ENCODE results near the gene INAFM2.
A peak's percentile ranks its signal among the peaks of the same experiment; 100 is the strongest.

INAFM2 gene

GRCh38 chr15:40328176-40328575 is 4.7 kb downstream of the INAFM2 start:
- peak in 1 of 2 experiments; percentile 39 for DNase-seq (ENCODE audit: low read depth in 2 of 2)

- no peak for DNase-seq (ENCODE audit: low read depth in 2 of 2)
Measured at GRCh38 chr15:40328751-40329150, 5.3 kb downstream of the INAFM2 start.

DNA sequence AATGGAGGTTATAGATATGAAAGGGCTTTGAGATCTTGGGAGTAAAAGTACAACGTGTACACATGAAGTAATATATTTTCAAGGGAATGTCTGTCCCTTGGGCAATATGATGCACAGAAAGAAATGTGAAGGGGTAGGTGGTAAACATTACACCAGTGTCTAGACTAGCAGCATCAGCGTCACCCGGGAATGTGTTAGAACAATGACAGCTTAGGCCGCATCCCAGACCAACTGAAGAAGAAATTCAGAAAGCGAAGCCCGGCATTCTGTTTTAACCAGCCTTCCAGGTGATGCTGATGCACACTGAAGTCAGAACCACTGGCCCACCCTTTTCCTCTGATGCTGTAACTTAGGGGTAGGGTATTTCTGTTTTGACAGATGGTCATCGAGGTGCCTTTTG is 6.3 kb downstream of the INAFM2 start:
- no peak for DNase-seq (ENCODE audit: low read depth in 2 of 2)

- no peak for DNase-seq (ENCODE audit: low read depth in 2 of 2)
Measured at GRCh38 chr15:40330368-40330836, 6.9 kb downstream of the INAFM2 start.

GRCh38 chr15:40331026-40331425 is 7.5 kb downstream of the INAFM2 start:
- no peak for DNase-seq (ENCODE audit: low read depth in 2 of 2)

DNA sequence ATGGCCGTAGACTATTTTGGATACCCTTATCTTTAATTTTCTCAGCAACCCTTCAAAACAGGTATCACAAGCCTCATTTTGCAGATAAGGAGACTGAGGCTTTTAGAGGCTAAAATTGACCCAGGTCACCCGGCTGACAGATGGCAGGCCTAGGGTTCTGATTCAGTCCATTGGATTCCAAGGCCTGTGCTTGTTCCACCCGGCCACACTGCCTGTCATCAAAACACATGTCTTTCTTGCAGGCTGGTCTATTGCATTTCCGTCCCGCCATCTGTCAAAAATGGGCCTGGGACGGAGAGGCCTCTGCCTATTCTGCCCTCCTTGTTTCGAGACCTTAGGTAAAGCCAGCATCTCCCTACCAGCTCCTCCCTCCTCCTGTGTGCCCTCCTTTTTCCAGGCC is 8.1 kb downstream of the INAFM2 start:
- no peak for DNase-seq (ENCODE audit: low read depth in 2 of 2)

- no peak for DNase-seq (ENCODE audit: low read depth in 2 of 2)
Measured at GRCh38 chr15:40332113-40332781, 8.8 kb downstream of the INAFM2 start.

DNA sequence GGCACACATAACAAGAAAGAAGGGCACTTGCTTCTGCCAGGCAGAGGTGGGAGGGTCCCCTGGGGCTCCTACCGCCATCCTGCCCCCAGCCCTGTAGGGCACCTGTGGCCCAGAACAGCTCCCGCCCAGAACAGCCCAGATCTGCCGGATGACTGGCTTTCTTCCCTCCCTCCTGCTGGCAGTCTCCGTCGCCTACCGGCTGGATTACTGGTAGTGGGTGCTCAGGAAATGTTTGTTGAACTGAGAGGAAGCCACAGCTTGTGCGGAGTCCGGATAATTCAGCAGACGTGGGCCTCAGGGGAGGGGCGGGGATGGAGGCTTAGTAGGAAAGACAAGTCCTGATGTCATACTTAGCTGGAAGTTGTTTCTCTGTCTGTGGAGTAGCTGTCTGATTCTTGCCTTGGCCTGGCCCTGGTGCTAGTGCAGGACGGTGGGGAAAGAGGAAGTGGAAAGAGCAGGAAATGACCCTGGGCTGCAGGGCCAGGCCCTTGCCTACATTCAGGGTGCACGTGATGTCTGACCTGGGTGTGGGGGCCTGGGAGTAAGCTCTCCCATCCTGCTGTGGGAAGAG is 10.5 kb downstream of the INAFM2 start:
- no peak for DNase-seq (ENCODE audit: low read depth in 2 of 2)

- DNase-seq (ENCODE audit: low read depth in 2 of 2): no peak
Measured at GRCh38 chr15:40334541-40334940, 11.0 kb downstream of the INAFM2 start.

DNA sequence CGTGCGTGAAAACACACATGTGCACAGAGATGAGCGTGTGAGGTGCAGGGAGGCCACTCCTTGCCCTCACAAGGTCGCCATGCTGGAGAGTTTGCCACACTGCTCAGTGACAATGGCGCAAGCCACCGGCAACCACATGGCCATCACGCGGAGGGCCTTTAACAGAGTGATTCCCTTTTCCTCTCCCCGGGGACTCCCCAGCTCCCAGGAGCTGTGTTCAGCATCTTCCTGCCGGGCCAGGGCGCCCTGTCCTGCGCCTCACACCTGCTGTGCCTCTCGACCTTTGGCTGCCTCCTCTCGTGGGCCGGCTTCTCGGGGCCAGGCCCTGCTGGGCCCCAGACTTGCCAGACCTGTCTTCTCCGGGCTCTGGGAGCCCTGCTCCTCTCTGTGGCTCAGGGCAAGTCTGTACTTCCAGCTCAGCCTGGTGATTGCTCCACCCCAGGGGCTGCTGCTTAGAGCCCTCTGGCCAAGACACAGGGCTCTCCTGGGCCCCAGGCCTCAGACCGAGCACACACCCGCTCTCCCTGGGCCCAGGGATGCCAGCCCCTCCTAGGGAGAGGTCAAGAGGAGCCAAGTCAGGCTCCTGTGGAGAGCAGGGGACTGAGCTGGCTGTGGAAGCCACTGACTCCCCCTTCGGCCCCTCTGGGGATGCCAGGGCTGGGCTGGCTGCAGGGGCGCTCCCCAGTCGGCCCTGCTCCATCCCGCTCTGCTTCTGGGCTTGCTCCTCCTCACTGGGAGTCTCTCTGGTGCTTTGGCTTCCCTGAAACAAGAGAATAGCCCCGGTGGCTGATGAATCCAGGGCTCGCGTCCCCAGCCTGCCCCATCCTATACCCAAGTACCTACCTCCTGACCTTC is 11.7 kb downstream of the INAFM2 start:
- no peak for DNase-seq (ENCODE audit: low read depth in 2 of 2)

DNA sequence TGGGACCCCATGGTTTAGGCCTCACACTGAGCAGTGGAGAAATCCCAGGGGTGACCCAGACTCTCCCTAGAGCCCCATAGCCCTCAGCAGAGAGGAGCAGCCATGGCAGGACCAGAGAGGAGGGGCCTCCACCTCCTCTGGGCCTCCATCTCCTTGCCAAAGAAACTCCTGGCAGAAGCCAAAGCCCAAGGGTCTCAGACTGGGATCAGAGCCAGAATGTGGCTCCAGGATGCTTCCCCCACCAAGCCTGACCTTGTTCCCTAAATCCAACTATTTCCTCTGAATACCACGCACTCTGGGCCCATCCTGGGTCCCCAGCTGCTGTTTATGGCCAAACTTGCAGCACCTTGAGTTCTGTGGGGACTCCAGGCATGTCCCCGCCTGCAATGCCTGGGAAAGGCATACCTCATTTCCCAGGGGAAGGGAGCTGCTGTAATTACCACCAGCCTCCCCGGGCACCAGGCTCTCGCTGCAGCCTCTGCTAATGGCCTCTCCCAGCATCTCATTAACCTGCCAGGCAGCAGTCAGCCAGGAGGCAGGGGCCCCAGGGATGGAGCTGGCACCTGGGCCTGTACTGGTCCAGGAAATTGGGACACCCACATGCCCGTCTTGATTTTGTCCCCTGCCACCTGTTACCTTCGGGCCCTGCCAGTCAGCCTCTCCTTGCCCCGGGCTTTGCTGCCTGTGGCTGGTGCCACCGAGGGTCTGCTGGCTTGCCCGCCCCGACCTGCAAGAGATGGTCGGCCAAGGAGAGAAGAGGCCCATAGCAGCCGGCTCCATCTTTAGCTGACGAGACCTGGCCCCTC is 12.6 kb downstream of the INAFM2 start:
- no peak for DNase-seq (ENCODE audit: low read depth in 2 of 2)

- DNase-seq (ENCODE audit: low read depth in 2 of 2): no peak
Measured at GRCh38 chr15:40336744-40337122, 13.2 kb downstream of the INAFM2 start.

GRCh38 chr15:40337597-40337996 is 14.1 kb downstream of the INAFM2 start:
- no peak for DNase-seq (ENCODE audit: low read depth in 2 of 2)

GRCh38 chr15:40338041-40338657 is 14.7 kb downstream of the INAFM2 start:
- no peak for DNase-seq (ENCODE audit: low read depth in 2 of 2)

GRCh38 chr15:40338921-40339620 is 15.6 kb downstream of the INAFM2 start:
- DNase-seq (ENCODE audit: low read depth in 2 of 2): no peak

DNA sequence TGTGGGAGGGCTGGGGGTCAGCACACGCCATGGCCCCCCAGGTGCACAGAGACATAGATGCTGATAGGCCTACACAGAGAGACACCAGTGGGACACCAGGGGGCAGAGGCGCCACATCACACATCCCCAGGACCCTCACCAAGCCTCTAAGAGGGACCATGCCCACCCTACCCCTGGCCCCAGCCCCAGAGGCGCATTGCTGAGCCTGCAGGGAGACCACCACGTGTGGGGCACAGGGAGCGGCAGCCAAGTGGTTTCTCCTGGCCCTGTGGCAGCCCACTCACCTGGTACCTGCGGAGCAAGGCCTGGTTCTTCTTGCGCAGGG is 16.1 kb downstream of the INAFM2 start:
- DNase-seq (ENCODE audit: low read depth in 2 of 2): no peak

DNA sequence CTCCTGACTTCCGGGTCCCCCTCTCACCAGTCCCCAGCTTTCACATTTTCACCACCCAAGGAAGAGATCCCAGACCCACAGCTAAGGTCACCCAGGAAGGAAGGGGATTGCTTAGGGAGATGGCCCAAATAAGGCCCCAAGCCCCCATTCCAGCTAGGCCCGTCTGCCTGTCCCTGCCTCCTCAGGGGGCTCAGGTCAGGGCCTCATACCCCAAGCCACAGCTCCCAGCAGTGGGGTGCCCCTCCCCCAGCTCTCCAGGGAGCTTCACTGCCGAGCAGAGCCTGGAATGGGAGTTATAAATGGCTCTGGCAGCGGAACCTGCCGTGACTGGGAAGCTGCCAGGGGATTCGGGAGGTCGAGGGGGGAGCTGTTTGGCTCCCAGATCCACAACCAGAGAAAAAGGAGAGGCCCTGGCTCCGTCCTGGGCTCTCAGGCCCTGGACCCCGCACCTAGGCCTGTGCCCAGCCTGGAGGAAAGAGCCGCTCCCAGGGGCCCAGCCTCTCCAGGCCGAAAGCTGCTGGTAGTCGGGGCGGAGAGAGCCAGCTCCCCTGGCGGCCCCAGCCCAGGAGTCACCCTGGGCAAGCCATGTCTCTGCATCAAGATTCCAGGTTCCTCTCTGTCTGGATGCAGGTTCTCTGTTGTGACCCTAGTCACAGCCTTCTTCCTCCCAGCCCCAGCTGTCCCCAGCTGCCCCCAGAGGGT is 16.7 kb downstream of the INAFM2 start:
- no peak for DNase-seq (ENCODE audit: low read depth in 2 of 2)

DNA sequence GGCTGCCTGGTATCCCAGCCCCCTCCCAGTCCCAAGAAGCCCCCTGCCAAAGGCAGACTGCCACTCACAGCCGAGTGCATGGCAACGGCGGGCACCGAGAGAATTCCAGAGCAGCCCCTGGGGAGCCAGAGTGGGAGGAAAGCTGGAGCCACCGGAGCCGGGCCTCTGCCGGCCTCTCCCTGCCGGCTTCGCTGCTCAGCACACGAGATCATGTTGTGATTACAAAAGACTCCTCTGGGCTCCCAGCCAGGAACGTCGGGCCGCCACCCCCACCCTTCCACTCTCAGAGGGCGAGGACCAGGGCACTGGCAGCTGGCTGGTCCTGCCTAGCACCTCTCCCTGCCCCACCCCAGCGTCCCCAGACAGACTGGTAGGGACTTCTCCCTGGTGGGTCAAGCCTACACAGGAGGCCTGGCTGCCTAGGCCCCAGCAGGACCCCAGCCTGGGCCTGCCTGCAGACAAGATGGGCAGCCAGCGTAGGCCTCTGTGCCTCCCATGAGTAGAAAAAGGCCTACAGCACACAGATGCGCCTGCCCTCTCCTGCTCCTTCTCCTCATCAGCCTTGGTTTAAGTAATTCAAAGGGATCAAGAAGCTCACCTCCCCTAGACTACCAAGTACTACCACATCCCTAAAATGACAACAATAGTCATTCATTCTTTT is 17.4 kb downstream of the INAFM2 start, which contains the start of gene CCDC9B:
Gene CCDC9B, minus strand, starts transcription at position 200 of the 661 bp plus-strand sequence. Its CDS starts 120 bp downstream, at position 80.
- peak in 1 of 2 experiments; percentile 60 for DNase-seq (ENCODE audit: low read depth in 2 of 2)

DNA sequence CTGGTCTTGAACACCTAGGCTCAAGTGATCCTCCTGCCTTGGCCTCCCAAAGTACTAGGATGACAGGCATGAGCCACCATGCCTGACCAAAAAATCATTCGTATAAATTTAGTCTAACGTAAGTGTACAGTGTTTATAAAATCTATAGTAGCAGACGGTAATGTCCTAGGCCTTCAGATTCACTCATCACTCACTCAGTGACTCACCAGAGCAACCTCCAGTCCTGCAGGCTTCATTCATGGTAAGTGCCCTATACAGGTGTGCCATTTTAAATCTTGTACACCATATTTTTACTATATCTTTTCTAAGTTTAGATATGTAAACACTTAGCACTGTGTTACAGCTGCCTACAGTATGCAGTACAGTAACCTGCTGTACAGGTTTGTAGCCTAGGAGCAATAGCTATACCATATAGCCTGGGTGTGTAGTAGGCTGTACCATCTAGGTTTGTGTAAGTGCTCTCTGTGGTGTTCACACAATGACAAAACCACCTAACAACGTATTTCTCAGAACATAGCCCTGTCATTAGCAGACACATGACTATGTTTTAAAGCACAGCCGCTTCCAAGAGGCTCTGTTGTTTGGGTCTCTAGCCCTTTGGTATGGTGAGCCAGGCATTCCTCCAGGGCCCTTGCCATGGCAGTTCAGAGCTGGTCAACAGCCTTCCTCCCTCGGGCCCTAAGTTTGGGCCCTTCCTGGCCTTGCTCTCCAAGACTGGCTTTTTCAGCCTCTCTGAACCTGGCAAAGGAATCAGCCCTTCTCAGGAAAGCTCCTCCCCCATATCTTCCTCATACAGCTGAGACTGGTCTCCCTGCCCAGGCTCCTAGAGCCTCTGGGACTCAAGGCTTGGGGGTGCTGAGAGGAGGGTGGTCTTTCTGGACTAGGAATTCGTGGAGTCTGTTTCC is 19.2 kb downstream of the INAFM2 start:
- no peak for DNase-seq (ENCODE audit: low read depth in 2 of 2)
